MM.1S (cell line): ENCODE measurements around the gene ARHGEF6.

Experiments used
- CTCF ChIP-seq: fragments of 300-600 bp; sonication (generic); IDR thresholded peaks from 2 replicates; pipeline ENCODE4 v1.5.1; 2016; ENCODE audit warnings: antibody characterized with exemption, low read length, mixed read lengths
- EZH2 ChIP-seq: fragments of 300-600 bp; sonication (generic); optimal IDR thresholded peaks from 2 replicates; pipeline ENCODE3; 2017; ENCODE audit warnings: low read depth, mild to moderate bottlenecking, antibody characterized with exemption, low read length, mixed read lengths

- no peak for TF ChIP-seq CTCF
- no peak for TF ChIP-seq EZH2
These were observed 88.5 kb downstream of the ARHGEF6 start for GRCh38 chrX:136692271-136692670.
